GM23248 (cell line): ENCODE measurements around the gene LAMA2.

Experiments
- EZH2 ChIP-seq: fragments of 200-600 bp; sonication (generic); IDR thresholded peaks from 2 replicates; pipeline ENCODE4 v1.6.1; 2018; ENCODE audit warnings: antibody characterized with exemption, mild to moderate bottlenecking; ENCODE audit not compliant: insufficient read depth, poor library complexity, severe bottlenecking
- EZH2phosphoT487 ChIP-seq: fragments of 200-600 bp; sonication (generic); IDR thresholded peaks from 2 replicates; pipeline ENCODE4 v1.6.1; 2018; ENCODE audit warnings: antibody characterized with exemption, moderate library complexity, mild to moderate bottlenecking, low read depth; ENCODE audit not compliant: insufficient read depth

DNA sequence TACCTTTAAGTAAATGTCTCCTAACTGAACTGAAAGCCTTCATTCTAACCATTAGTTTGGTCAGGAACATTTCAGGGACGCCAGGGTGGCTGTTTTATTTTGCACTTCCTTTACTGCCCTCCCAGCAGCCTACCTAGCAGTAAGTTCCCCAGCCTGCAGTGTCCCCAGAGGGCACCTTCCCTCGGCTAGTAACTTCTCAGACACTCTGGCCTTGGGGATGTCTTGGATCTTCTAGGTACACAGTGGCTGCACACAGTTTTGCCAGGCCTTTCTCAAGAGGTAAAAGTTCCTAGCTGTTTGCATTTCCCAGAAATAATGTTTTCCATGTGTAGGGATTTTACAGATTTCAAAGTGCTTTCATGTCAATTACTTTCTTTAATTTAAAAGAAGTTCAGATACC, 378 bp upstream of the LAMA2 start:
- TF ChIP-seq EZH2 (no peak), EZH2phosphoT487 (no peak)
